GM18499 (cell line): ENCODE measurements around the gene MIOX.
"Not testable (repeated sequence)": the region's sequence is repeated elsewhere in the genome, so short reads cannot be mapped to it uniquely, and the experiment has no call there.

Source experiments
- ATAC-seq: cut with Tn5 transposase; IDR thresholded peaks from one replicate; pipeline ENCODE4 v1.9.1; 2021; ENCODE audit warnings: moderate number of reproducible peaks; ENCODE audit not compliant: insufficient read depth, unreplicated experiment

Gene MIOX

DNA sequence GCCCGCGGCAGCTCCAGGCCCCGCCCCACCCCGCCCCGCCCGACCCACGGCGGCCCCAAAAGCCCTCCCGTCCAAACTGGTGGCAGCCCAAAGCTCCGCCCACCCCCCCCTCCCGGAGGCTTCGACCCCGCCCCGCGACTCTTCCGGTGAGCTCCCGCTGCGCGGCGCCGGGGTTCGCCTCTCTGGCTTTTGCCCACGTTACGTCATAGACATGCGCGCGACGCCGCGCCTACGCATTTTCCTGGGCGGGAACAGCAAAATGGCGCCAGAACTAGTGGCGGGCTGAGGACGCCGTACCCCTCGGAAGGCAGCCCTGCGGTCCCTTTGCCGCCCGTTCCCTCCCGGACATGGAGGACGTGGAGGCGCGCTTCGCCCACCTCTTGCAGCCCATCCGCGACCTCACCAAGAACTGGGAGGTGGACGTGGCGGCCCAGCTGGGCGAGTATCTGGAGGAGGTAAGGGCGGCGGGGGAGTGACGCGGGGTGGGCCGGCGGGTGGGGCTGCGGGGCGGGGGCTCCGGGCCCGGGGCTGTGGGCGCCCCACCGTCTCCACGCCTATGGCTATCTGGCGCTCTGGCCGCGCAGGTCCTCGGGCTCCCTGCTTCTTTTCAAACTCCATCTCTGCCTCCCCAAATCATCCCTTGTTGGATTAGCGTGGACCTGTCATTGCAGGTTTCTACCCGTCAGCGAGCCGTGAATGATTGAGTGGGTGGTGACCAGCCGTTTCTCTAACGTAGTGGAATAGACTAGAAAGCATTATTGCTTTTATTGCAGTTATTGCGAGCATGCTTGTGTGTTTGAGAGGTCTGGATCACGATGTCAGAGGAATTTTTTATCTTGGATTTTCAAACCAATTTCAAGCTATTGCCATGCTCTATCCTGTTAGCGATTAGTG, 21.6 kb downstream of the MIOX start, which contains the start of gene NCAPH2:
Gene NCAPH2 (plus strand): TSS at position 234 of the 894 bp plus-strand sequence. CDS start 114 bp downstream, at position 348.
- peak; percentile 40 for ATAC-seq

- ATAC-seq: no peak
Observed at GRCh38 chr22:50508897-50509296, 22.2 kb downstream of the MIOX start.

DNA sequence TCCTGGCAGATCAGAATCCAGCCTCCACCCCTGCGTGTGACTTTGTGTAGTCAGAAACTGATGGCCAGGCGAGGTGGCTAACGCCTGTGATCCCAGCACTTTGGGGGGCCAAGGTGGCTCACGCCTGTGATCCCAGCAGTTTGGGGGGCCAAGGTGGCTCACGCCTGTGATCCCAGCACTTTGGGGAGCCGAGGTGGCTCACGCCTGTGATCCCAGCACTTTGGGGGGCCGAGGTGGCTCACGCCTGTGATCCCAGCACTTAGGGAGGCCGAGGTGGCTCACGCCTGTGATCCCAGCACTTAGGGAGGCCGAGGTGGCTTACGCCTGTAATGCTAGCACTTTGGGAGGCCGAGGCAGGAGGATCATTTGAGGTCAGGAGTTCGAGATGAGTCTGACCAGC, 26.5 kb downstream of the MIOX start:
- no peak for ATAC-seq

- ATAC-seq: no peak
Observed at GRCh38 chr22:50516068-50516467, 29.4 kb downstream of the MIOX start.

- ATAC-seq: no peak
Observed at GRCh38 chr22:50516891-50517290, 30.2 kb downstream of the MIOX start.

- ATAC-seq: no peak
Observed at GRCh38 chr22:50517495-50518260, 31.0 kb downstream of the MIOX start.

GRCh38 chr22:50518606-50519005, 31.9 kb downstream of the MIOX start:
- ATAC-seq: no peak

GRCh38 chr22:50519151-50519550, 32.5 kb downstream of the MIOX start:
- ATAC-seq: no peak

DNA sequence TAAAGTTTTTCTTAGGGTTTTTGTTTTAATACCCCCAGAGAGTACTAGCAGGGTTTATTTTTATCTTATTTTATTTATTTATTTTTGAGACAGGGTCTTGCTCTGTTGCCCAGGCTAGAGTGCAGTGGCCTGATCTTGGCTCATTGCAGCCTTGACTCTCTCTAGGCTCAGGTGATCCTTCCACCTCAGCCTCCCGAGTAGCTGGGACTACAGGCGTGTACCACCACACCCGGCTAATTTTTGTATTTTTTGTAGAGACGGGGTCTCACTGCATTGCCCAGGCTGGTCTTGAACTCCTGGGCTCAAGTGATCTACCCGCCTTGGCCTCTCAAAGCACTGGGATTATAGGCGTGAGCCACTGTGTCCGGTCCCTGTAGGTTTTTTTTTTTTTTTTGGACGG, 33.5 kb downstream of the MIOX start:
- not testable (repeated sequence) for ATAC-seq

DNA sequence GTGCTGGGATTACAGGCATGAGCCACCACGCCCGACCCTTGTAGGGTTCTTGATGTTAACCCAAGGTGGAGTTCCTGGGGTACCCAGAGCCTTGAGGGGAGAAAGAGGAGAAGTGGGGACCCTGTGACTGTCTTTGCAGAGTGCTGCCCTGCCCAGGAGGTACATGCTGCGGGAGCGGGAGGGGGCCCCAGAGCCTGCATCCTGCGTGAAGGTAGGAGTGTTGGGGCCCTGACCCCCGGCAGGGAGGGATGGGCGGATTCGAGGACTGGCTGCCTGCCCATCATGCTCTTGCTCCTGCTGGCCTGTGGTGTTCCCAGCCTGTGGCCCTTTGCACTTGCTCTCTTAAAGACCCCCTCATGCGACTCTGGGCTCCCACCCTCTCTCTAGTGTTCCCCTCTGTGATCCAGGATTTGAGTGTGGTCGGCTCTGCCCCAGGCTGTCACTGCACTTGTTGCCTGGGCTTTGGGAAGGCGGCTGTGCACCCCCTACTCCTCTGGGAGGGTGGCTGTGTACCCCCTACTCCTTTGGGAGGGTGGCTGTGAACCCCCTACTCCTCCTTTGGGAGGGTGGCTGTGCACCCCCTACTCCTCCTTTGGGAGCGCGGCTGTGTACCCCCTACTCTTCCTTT, 34.3 kb downstream of the MIOX start:
- no peak for ATAC-seq

DNA sequence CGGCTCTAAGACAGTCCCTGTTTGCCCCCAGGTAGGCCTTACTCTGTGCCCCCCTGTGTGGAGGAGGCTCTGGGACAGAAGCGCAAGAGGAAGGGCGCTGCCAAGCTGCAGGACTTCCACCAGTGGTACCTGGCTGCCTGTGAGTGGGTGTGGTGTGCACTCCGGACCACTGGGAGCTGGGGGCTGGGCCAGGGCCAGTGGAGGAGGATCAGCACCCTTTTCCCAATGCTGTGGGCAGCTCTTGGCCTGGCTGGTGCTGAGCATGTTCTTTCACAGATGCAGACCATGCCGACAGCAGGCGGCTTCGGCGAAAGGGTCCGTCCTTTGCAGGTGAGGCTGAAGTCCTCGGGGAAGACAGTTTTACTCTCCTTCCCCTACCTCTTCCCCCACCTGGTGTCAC, 35.1 kb downstream of the MIOX start:
- ATAC-seq: no peak

- no peak for ATAC-seq
Observed at GRCh38 chr22:50522208-50522805, 35.6 kb downstream of the MIOX start.

DNA sequence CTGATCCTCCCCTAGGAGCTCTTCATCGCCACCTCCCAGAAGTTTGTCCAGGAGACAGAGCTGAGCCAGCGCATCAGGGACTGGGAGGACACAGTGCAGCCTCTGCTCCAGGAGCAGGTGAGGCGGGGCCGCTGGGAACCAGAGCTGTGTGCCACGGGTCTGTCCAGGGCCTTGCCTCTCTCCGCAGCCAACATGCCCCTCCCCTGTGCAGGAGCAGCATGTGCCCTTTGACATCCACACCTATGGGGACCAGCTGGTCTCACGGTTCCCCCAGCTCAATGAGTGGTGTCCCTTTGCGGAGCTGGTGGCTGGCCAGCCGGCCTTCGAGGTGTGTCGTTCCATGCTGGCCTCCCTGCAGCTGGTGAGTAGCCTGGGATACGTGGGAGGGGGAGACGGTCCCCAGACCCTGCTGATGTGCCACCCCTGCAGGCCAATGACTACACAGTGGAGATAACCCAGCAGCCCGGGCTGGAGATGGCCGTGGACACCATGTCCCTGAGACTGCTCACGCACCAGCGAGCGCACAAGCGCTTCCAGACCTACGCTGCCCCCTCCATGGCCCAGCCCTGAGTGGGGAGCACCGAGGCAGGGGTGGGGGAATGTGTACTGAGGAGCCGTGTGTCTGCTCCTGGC, 36.3 kb downstream of the MIOX start:
- no peak for ATAC-seq

- ATAC-seq: no peak
Observed at GRCh38 chr22:50523458-50523805, 36.8 kb downstream of the MIOX start.

GRCh38 chr22:50523806-50524675, 37.4 kb downstream of the MIOX start:
- ATAC-seq: no peak

- no peak for ATAC-seq
Observed at GRCh38 chr22:50524676-50525103, 38.0 kb downstream of the MIOX start.

DNA sequence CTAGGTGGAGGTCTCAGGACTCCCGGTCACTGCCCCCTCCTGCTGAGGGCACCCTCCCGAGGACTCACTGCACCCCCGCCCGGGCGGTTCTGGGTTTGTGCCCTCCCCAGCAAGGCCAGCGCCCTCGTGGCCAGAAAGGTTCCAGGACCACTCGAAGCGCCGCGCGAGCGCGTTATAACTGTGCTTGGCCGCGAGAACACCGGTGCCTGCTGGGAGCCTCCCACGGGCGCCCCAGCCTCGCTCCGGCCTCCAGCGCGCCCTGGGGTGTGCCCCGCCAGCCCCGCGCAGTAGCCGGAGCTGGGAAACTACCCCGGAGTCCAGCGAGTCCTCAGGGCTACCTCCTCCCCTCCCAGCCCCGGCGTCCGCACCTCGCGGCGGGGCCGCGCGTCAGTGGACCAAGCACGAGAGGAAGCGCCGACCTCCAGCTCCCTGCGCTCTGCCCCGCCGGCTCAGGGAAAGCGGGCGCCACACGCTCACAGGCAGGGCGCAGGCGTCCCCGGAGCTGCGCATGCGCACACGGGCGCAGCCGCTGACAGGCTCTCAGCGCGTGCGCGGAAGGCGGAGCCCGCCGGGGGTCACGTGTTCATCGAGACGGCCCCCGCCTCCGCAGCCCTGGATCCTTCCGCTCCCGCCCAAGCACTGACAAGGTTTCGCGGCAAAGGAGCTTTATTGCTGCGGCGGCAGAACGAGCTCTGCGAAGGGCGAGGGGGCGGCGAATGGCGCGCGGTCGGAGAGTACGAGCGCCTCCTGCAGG, 38.6 kb downstream of the MIOX start, which contains the start of gene SCO2:
Gene SCO2 (minus strand): TSS at position 495 of the 754 bp plus-strand sequence. CDS start 1,187 bp downstream, outside the sequence.
- ATAC-seq: no peak

- no peak for ATAC-seq
Observed at GRCh38 chr22:50525858-50526107, 39.1 kb downstream of the MIOX start.
